HepG2 (cell line): ENCODE measurements around the gene RAP1A. TPM values are rescaled to one million over a fixed set of nuclear protein-coding genes. Genes with fewer than 3 reads are reported as not detected.

Source experiments
- ATAC-seq: fragments of 200-7000 bp; cut with Tn5 transposase; 3 replicates; pipeline ENCODE4 v1.9.1; 2020; ENCODE audit warnings: mild to moderate bottlenecking, moderate library complexity
- BruUV-seq: library from RNA; stranded (reverse); fragments of 400-500 nt; replicated peaks from 2 replicates; lab custom pipeline; 2021; lab: Mats Ljungman, UMichigan
- CTCF ChIA-PET: fragments of 300-600 bp; formaldehyde crosslinking; extraction: SDS; loops from one replicate; lab custom pipeline; 2021; ENCODE audit warnings: low total read pairs, inconsistent platforms, low intra/inter-chr PET ratio; lab: Yijun Ruan, JAX
- POLR2A ChIA-PET: fragments of 350-600 bp; sonication (Branson Sonifier 250); formaldehyde crosslinking; loops from one replicate; lab custom pipeline; 2020; ENCODE audit warnings: antibody characterized with exemption, inconsistent platforms; lab: Yijun Ruan, JAX
- DNase-seq: peaks from one replicate; pipeline ENCODE4 v3.0.0-alpha.2; 2015; ENCODE audit warnings: low spot score
- FAIRE-seq: peaks from 3 replicates; lab custom pipeline; 2011; peaks lifted over from hg19 to GRCh38; lab: Jason Lieb, UNC
- H2AFZ ChIP-seq: one replicate; pipeline ENCODE4 v1.6.1; 2011; ENCODE audit warnings: low read length, inconsistent platforms
- H3K27ac ChIP-seq: fragments of 300-600 bp; 3 replicates; pipeline ENCODE4 v1.8.0; 2011; ENCODE audit warnings: mixed run types, mild to moderate bottlenecking, mixed read lengths, low read length, inconsistent platforms; ENCODE audit not compliant: insufficient read depth; ENCODE audit errors: extremely low read length
- H3K27me3 ChIP-seq, 2 experiments: fragments of 200-600 bp in 1 of 2; 2 replicates in 1 of 2; 3 replicates in 1 of 2; pipeline versions ENCODE4 v1.6.0 to v1.8.0; 2011; ENCODE audit warnings: low read length in 2 of 2, mild to moderate bottlenecking in 2 of 2, moderate library complexity in 2 of 2, inconsistent platforms in 1 of 2; ENCODE audit not compliant: insufficient read depth in 2 of 2, control insufficient read depth in 1 of 2
- H3K36me3 ChIP-seq, 2 experiments: fragments of 200-600 bp in 1 of 2; replicated peaks in 1 of 2; 2 replicates in 1 of 2; 3 replicates in 1 of 2; pipeline versions ENCODE4 v1.5.1 to v1.8.0; 2011; ENCODE audit warnings: low read length in 2 of 2, inconsistent platforms in 1 of 2; ENCODE audit not compliant: insufficient read depth in 2 of 2, control insufficient read depth in 1 of 2
- H3K4me1 ChIP-seq: 2 replicates; pipeline ENCODE4 v1.5.1; 2012; ENCODE audit warnings: low read length, inconsistent platforms; ENCODE audit not compliant: insufficient read depth
- H3K4me2 ChIP-seq: 2 replicates; pipeline ENCODE4 v1.6.0; 2011; ENCODE audit warnings: low read depth, low read length, inconsistent platforms
- H3K4me3 ChIP-seq, 3 experiments: fragments of 200-600 bp in 1 of 3; sonication (generic), shearing (Covaris generic) in 1 of 3; replicated peaks in 1 of 3; 2 replicates each; pipeline ENCODE4 v1.5.1; 2011 to 2016; ENCODE audit warnings: low read length in 3 of 3, inconsistent platforms in 2 of 3, low read depth in 2 of 3, mild to moderate bottlenecking in 2 of 3, control low read depth in 1 of 3, mixed read lengths in 1 of 3; ENCODE audit not compliant: insufficient read depth in 1 of 3
- H3K79me2 ChIP-seq: one replicate; pipeline ENCODE4 v1.6.1; 2011; ENCODE audit warnings: low read length, inconsistent platforms; ENCODE audit not compliant: insufficient read depth
- H3K9ac ChIP-seq: 2 replicates; pipeline ENCODE4 v1.6.0; 2011; ENCODE audit warnings: mild to moderate bottlenecking, low read depth, low read length, inconsistent platforms; ENCODE audit not compliant: insufficient read depth
- H3K9me3 ChIP-seq: 2 replicates; pipeline ENCODE4 v1.5.1; 2012; ENCODE audit warnings: mild to moderate bottlenecking, low read length
- H4K20me1 ChIP-seq: 2 replicates; pipeline ENCODE4 v1.6.0; 2011; ENCODE audit warnings: inconsistent platforms, mild to moderate bottlenecking, low read length, moderate library complexity; ENCODE audit not compliant: insufficient read depth
- BHLHE40 ChIP-seq: IDR thresholded peaks from 2 replicates; pipeline ENCODE4 v1.6.1; 2011; ENCODE audit warnings: low read length, improper control_type of control experiment
- MTA1 ChIP-seq: sonication (generic); formaldehyde crosslinking; IDR thresholded peaks from 2 replicates; pipeline ENCODE4 v1.4.0; 2020; ENCODE audit warnings: missing genetic modification reagents, mild to moderate bottlenecking, borderline replicate concordance
- MTA3 ChIP-seq: sonication (generic); formaldehyde crosslinking; IDR thresholded peaks from 2 replicates; pipeline ENCODE4 v1.4.0; 2020; ENCODE audit warnings: missing genetic modification reagents
- NFYC ChIP-seq: IDR thresholded peaks from 2 replicates; pipeline ENCODE4 v1.6.1; 2016; ENCODE audit warnings: missing genetic modification reagents, missing compliant biosample characterization
- UBTF ChIP-seq: sonication (generic); formaldehyde crosslinking; IDR thresholded peaks from 2 replicates; pipeline ENCODE4 v1.4.0; 2020; ENCODE audit warnings: mild to moderate bottlenecking, missing genetic modification reagents
- ZBTB7B ChIP-seq: sonication (generic); formaldehyde crosslinking; IDR thresholded peaks from 2 replicates; pipeline ENCODE4 v1.4.0; 2020; ENCODE audit warnings: missing genetic modification reagents
- ZNF496 ChIP-seq: sonication (generic); formaldehyde crosslinking; IDR thresholded peaks from 2 replicates; pipeline ENCODE4 v1.8.1; 2023; ENCODE audit warnings: mild to moderate bottlenecking, moderate library complexity, missing genetic modification reagents; ENCODE audit not compliant: insufficient replicate concordance
- ZNF800 ChIP-seq: sonication (generic); formaldehyde crosslinking; IDR thresholded peaks from 2 replicates; pipeline ENCODE4 v1.4.0; 2020; ENCODE audit warnings: missing genetic modification reagents
- WGBS: methylation state at CpG from one replicate; pipeline ENCODE4 v1.1.6; 2017; ENCODE audit warnings: low lambda C conversion rate; 5-methylcytosine and 5-hydroxymethylcytosine counted together
- in situ Hi-C: cut with HindIII; loops from 2 replicates; pipeline ENCODE4 v1.10.0; 2017; ENCODE audit warnings: low pct_unique_long_range_greater_than_20kb; ENCODE audit not compliant: extremely low pct_ligation_motif_present
- intact Hi-C: fragments of 100-400 bp; cut with micrococcal nuclease; formaldehyde crosslinking; loops from one replicate; pipeline ENCODE4 v1.10.0; 2022; ENCODE audit not compliant: unreplicated experiment
- polyA plus RNA-seq, 8 experiments: library from polyadenylated mRNA; depleted of rRNA in 3 of 8; stranded (reverse) in 7 of 8; unstranded in 1 of 8; fragments of >200 nt; fragmentation: Illumina TruSeq in 4 of 8; extraction: Trizol in 4 of 8; gene quantifications; 2 replicates each; pipeline versions ENCODE4 v1.2.1 to v1.2.3, GENCODE V29; 2011 to 2016; ENCODE audit warnings: low read depth in 4 of 8, missing spikeins in 1 of 8, mixed read lengths in 1 of 8; ENCODE audit not compliant: insufficient read depth in 1 of 8
- total RNA-seq, 5 experiments: library from RNA; depleted of rRNA; stranded (reverse); fragments of >200 nt; fragmentation: Illumina TruSeq; extraction: Trizol; gene quantifications; 2 replicates each; pipeline ENCODE4 v1.2.3, GENCODE V29; 2016; ENCODE audit warnings: low read depth in 1 of 5

RAP1A gene
- total and polyA plus RNA-seq, 2 of the 13 experiments (the other 11 are each of a cell fraction or from before 2014, with no cell fraction given): 19.0 to 20.7 TPM

- Histone ChIP-seq H4K20me1 (no peaks in the 10 kb centered on the region), H3K36me3 (0 out of 5 replicates have a peak, but pooled peaks cover 0 to 2% of the 10 kb centered on the region in 2 experiments), H3K4me1 (peaks cover 64% of the 10 kb centered on the region), H3K27me3 (no peaks in the 10 kb centered on the region), H3K4me2 (no peak overlapping the region), H2AFZ (no peak overlapping the region), H3K9ac (no peak overlapping the region), H3K4me3 (no peak overlapping the region), H3K27ac (no peak overlapping the region), H3K9me3 (no peaks in the 10 kb centered on the region), H3K79me2 (peaks cover 3% of the 10 kb centered on the region)
- ATAC-seq (no peak), FAIRE-seq (no peak), DNase-seq (no peak)
- 92% methylated on average over 4 of the region's 4 CpGs for WGBS
- no TSS peak for BruUV-seq
- intact Hi-C loops: no loop called here
- ChIA-PET CTCF (no interaction called here), POLR2A (interaction anchor here (0.5 kb wide), 1 partner anchor 43 kb away, joined by 3 read pairs; no protein-coding TSS in a partner anchor)
- TF ChIP-seq NFYC (CRISPR knock-in tag) (no peak), ZNF800 (CRISPR knock-in tag) (no peak)
- in situ Hi-C loops: no loop called here
Measured at GRCh38 chr1:111730706-111731105, 111.1 kb downstream of the RAP1A start.

GRCh38 chr1:111731956-111732355, 112.4 kb downstream of the RAP1A start:
- Histone ChIP-seq H3K27ac (peak overlapping the region; percentile 82), H3K4me3 (no peak overlapping the region), H2AFZ (no peak overlapping the region), H3K36me3 (0 out of 5 replicates have a peak, but pooled peaks cover 0 to 2% of the 10 kb centered on the region in 2 experiments), H3K27me3 (no peaks in the 10 kb centered on the region), H3K9me3 (no peaks in the 10 kb centered on the region), H4K20me1 (no peaks in the 10 kb centered on the region), H3K4me1 (peaks cover 70% of the 10 kb centered on the region), H3K4me2 (no peak overlapping the region), H3K9ac (no peak overlapping the region; the same call in 1 of the 2 replicates), H3K79me2 (peaks cover 7% of the 10 kb centered on the region)
- intact Hi-C loops (no loop called here), in situ Hi-C loops (no loop called here)
- no peak for TF ChIP-seq BHLHE40
- TF ChIP-seq UBTF (CRISPR knock-in tag): no peak
- TF ChIP-seq ZBTB7B (CRISPR knock-in tag): no peak
- no peak for TF ChIP-seq MTA3 (CRISPR knock-in tag)
- TF ChIP-seq ZNF496 (CRISPR knock-in tag): no peak
- no peak for TF ChIP-seq MTA1 (CRISPR knock-in tag)
- ATAC-seq (no peak), DNase-seq (no peak), FAIRE-seq (no peak)
- WGBS: 78% methylated on average over 6 of the region's 6 CpGs
- no TSS peak for BruUV-seq
- CTCF ChIA-PET: no interaction called here
- POLR2A ChIA-PET: no interaction called here
